Naive thymus-derived CD4-positive, alpha-beta T cell (primary cell): Measurements from ENCODE around the gene HOXB3. TPM values are rescaled to one million over a fixed set of nuclear protein-coding genes. Genes with fewer than 3 reads are reported as not detected.

Experiments
- ATAC-seq: fragments of 150-1000 bp; cut with Tn5 transposase; 2 replicates; pipeline ENCODE4 v1.10.0; 2021; ENCODE audit warnings: mild to moderate bottlenecking, moderate library complexity
- CTCF ChIA-PET: fragments of 350-600 bp; sonication (Branson Sonifier 250); formaldehyde crosslinking; loops from one replicate; lab custom pipeline; 2021; ENCODE audit warnings: antibody characterized with exemption; lab: Charles Lee
- POLR2A ChIA-PET: fragments of 350-600 bp; sonication (Branson Sonifier 250); formaldehyde crosslinking; loops from one replicate; lab custom pipeline; 2021; ENCODE audit warnings: antibody characterized with exemption, inconsistent platforms; lab: Charles Lee
- DNase-seq, 9 donors: peaks; one replicate each; pipeline versions ENCODE4 v3.0.0 to v3.0.0-alpha.2; 2020 to 2022; ENCODE audit warnings: mixed read lengths in 1 of 9
- H3K27ac ChIP-seq: one replicate; pipeline ENCODE4 v1.7.0; 2013; ENCODE audit warnings: mild to moderate bottlenecking, low read depth, low read length, moderate library complexity
- H3K27me3 ChIP-seq, 2 donors: one replicate each; pipeline ENCODE4 v1.7.0; 2013; ENCODE audit warnings: low read length in 2 of 2, mild to moderate bottlenecking in 2 of 2, moderate library complexity in 2 of 2; ENCODE audit not compliant: control insufficient read depth in 2 of 2, insufficient read depth in 2 of 2
- H3K36me3 ChIP-seq, 3 experiments: 1 replicate in 2 of 3; 2 replicates in 1 of 3; pipeline ENCODE4 v1.7.0; 2013; ENCODE audit warnings: low read length in 3 of 3, mild to moderate bottlenecking in 3 of 3, moderate library complexity in 1 of 3; ENCODE audit not compliant: insufficient read depth in 3 of 3, control insufficient read depth in 2 of 3
- H3K4me1 ChIP-seq, 2 donors: one replicate each; pipeline ENCODE4 v1.7.0; 2013; ENCODE audit warnings: low read length in 2 of 2, mild to moderate bottlenecking in 2 of 2, moderate library complexity in 1 of 2; ENCODE audit not compliant: control insufficient read depth in 2 of 2, insufficient read depth in 2 of 2
- H3K4me3 ChIP-seq: 2 replicates; pipeline ENCODE4 v1.7.0; 2013; ENCODE audit warnings: mild to moderate bottlenecking, low read length
- H3K9me3 ChIP-seq, 3 experiments: 1 replicate in 2 of 3; 2 replicates in 1 of 3; pipeline ENCODE4 v1.7.0; 2013; ENCODE audit warnings: low read length in 3 of 3; ENCODE audit not compliant: control insufficient read depth in 2 of 3
- H3K27ac Mint-ChIP-seq, 9 donors: one replicate each; pipeline ENCODE4 v1.8.0; 2020 to 2022; ENCODE audit warnings: mixed read lengths in 9 of 9, mild to moderate bottlenecking in 8 of 9, moderate library complexity in 5 of 9, inconsistent platforms in 2 of 9
- H3K27me3 Mint-ChIP-seq, 5 donors: one replicate each; pipeline ENCODE4 v1.8.0; 2021 to 2022; ENCODE audit warnings: mixed read lengths in 5 of 5, mild to moderate bottlenecking in 1 of 5
- H3K36me3 Mint-ChIP-seq, 5 donors: one replicate each; pipeline ENCODE4 v1.8.0; 2020 to 2022; ENCODE audit warnings: mixed read lengths in 5 of 5, mild to moderate bottlenecking in 3 of 5, inconsistent platforms in 1 of 5
- H3K4me1 Mint-ChIP-seq, 7 donors: one replicate each; pipeline ENCODE4 v1.8.0; 2020 to 2022; ENCODE audit warnings: mixed read lengths in 7 of 7, mild to moderate bottlenecking in 3 of 7, inconsistent platforms in 1 of 7
- H3K4me3 Mint-ChIP-seq, 10 donors: one replicate each; pipeline ENCODE4 v1.8.0; 2020 to 2022; ENCODE audit warnings: mild to moderate bottlenecking in 10 of 10, mixed read lengths in 10 of 10, moderate library complexity in 6 of 10, inconsistent platforms in 2 of 10
- H3K9me3 Mint-ChIP-seq, 11 donors: one replicate each; pipeline ENCODE4 v1.8.0; 2020 to 2022; ENCODE audit warnings: mixed read lengths in 11 of 11, mild to moderate bottlenecking in 4 of 11, inconsistent platforms in 1 of 11, moderate library complexity in 1 of 11
- intact Hi-C, 2 donors: fragments of 100-400 bp; cut with micrococcal nuclease; formaldehyde crosslinking; loops; one replicate each; pipeline ENCODE4 v1.15.1; 2023
- polyA plus RNA-seq, 2 donors: library from polyadenylated mRNA; unstranded; fragments of 300-500 nt; fragmentation: Illumina TruSeq; gene quantifications; one replicate each; pipeline ENCODE4 v1.2.3, GENCODE V29; 2021
- total RNA-seq, 6 experiments: library from RNA in 5 of 6; stranded (reverse) in 5 of 6; gene quantifications; 1 replicate in 5 of 6; 2 replicates in 1 of 6; pipeline ENCODE4 v1.2.3 and lab custom pipeline; 2021 to 2026

HOXB3 gene
- total and polyA plus RNA-seq, 7 experiments from 2014 or later, result 0.11 to 14.6 (median 5.8) TPM; not detected in 1

DNA sequence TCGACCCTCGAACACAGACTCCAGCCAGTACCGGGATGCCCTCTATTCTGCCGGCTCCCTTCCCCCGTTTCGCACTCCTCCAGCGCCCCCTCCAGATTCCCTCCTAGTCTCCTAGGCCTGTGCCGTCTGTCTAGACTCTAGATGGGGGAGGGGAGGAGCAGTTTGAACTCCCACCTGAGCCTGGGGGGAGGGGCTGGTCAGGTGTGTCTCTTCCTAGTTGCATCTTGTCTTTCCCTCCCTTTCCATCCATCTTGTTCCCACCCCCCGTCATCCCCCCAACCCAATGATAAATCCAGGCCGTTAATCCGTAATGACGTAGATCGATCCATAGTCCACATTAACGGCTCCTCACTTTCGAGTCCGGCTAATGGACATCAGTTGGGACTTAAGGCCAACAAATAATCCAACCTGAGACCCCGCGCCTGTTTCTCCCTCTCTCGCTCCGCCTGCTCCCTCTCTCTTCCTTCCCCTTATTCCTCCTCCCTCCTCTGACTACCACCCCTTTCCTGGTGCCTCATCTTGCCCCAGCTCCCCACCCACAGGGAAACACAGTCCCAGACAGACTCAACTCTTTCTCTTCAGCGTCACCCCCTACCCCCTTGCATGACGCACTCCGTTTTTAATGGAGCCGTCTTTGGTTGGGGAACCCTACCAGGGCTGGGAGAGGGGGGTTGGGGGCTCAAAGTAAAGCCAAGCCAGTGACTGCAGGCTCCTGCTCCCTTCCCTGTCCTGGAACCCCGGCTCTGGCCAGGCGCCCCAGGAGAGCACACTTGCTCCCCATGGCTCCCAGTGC lies 6.9 kb upstream of the HOXB3 start:
- intact Hi-C loops, result loop anchor here (1.0 to 10.0 kb wide), 2 partner anchors 333 to 422 kb away; no protein-coding TSS in a partner anchor
- H3K9me3 Mint-ChIP-seq, result no peaks in the 10 kb centered on the region
- peak overlapping the region in 3 of 9 donors; percentile 31 to 46 (median 32) for H3K27ac Mint-ChIP-seq
- Histone ChIP-seq H3K9me3 (no peaks in the 10 kb centered on the region), H3K36me3 (no peaks in the 10 kb centered on the region), H3K27ac (no peak overlapping the region), H3K4me3 (peak overlapping the region; percentile 53), H3K4me1 (peaks cover 37 to 40% of the 10 kb centered on the region in 2 donors), H3K27me3 (peaks cover 24 to 62% of the 10 kb centered on the region in 2 donors)
- ChIA-PET POLR2A (interaction anchor here (0.7 kb wide), 1 partner anchor 221 kb away, joined by 3 read pairs; no protein-coding TSS in a partner anchor), CTCF (interaction anchor here (0.6 to 1.0 kb wide), 3 partner anchors 16 to 373 kb away, joined by 3 to 4 read pairs (median 3); no protein-coding TSS in a partner anchor)
- peaks cover 0 to 3% (median 0%) of the 10 kb centered on the region in 5 donors for H3K36me3 Mint-ChIP-seq
- peaks cover 92 to 97% (median 93%) of the 10 kb centered on the region in 5 donors for H3K27me3 Mint-ChIP-seq
- DNase-seq (no peak), ATAC-seq (no peak)
- H3K4me1 Mint-ChIP-seq, result peaks cover 34 to 60% (median 46%) of the 10 kb centered on the region in 7 donors
- H3K4me3 Mint-ChIP-seq, result peak overlapping the region; percentile 71 to 90 (median 84)

DNA sequence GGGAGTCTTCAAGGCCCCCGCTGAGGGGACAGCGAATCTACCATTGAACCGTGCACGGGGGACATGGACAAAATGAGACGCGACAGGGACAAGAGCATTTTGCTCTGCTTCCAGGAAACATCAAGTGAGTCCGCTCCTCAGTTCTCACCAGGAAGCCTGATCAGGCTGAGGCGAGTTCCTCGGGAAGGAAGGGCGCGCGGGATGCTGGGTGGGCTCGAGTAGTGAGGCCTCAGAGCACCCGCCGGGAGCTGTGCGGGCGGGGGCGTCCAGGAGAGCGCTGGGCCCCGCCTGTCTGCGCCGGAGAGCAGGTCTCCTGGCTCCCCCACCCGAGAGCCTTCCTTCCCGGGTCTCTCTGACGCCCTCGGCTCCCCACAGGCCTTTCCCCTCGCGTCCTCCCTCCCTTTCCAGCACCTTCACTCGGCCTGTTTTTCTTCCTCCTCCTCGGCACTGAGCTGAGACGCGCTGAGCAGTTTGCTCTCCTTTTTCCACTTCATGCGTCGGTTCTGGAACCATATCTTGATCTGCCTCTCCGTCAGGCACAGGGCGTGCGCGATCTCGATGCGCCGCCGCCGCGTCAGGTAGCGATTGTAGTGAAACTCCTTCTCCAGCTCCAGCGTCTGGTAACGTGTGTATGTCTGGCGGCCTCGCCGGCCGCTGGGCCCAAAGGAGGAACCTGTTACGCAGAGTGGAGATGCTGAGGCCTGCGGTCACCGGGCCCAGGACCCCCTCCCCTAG lies 6.1 kb upstream of the HOXB3 start:
- Histone ChIP-seq H3K27ac (no peak overlapping the region), H3K4me3 (peak overlapping the region; percentile 35), H3K27me3 (peaks cover 18 to 60% of the 10 kb centered on the region in 2 donors), H3K9me3 (no peaks in the 10 kb centered on the region), H3K36me3 (no peaks in the 10 kb centered on the region), H3K4me1 (peaks cover 37 to 40% of the 10 kb centered on the region in 2 donors)
- Mint-ChIP-seq H3K27me3 (peaks cover 92 to 97% (median 93%) of the 10 kb centered on the region in 5 donors), H3K4me1 (peaks cover 34 to 68% (median 45%) of the 10 kb centered on the region in 7 donors), H3K9me3 (no peaks in the 10 kb centered on the region), H3K36me3 (peaks cover 0 to 3% (median 0%) of the 10 kb centered on the region in 5 donors), H3K4me3 (peak overlapping the region; percentile 45 to 90 (median 82)), H3K27ac (peak overlapping the region in 3 of 9 donors; percentile 31 to 46 (median 32))
- intact Hi-C loops, result loop anchor here (1.0 to 10.0 kb wide), 2 partner anchors 332 to 421 kb away; no protein-coding TSS in a partner anchor
- DNase-seq (peak in 1 of 9 donors; percentile 51), ATAC-seq (no peak)
- ChIA-PET CTCF (interaction anchor here (0.6 to 4.6 kb wide), 5 partner anchors 17 to 372 kb away, joined by 3 to 47 read pairs (median 3); no protein-coding TSS in a partner anchor), POLR2A (interaction anchor here (0.5 to 0.7 kb wide), 2 partner anchors 52 to 221 kb away, joined by 3 read pairs; no protein-coding TSS in a partner anchor)

DNA sequence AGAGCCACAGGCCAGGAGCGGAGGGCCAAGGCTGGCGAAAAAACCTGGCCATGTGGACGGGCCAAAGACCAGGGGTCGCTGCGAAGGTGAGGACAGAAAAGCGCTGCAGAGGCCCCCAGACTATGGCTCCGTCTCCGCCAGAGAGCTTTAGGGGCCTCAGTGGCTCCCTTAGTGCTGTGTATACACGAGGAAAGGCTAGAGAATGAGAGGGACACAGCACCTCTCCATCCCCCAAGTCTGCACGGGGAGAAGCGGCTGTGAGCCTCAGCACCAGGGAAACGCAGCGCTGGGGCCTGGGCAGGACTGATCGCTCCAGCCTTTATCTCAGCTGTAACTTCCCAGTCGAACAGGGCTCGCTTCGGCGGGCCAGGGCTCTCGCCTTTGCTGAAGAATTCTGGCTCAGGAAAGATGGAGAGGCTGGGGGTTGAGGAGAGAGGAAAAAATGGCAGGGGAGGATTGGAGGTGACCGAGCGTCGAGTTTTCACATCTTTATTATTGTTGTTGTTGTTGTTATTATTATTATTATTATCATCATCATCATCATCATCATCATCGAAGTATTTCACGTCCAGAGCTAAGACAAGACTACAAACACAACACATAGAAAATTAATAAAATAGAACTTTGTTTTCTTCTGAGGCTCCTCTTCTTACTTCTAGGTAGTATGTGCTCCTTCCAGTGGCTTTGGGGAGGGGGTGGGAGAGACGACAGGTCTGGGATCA lies 5.4 kb upstream of the HOXB3 start:
- ChIA-PET POLR2A (interaction anchor here (0.5 to 1.0 kb wide), 3 partner anchors 51 to 286 kb away, joined by 3 read pairs; no protein-coding TSS in a partner anchor), CTCF (interaction anchor here (0.8 to 4.6 kb wide), 3 partner anchors 257 to 287 kb away, joined by 3 to 47 read pairs (median 3); no protein-coding TSS in a partner anchor)
- H3K9me3 ChIP-seq, result no peaks in the 10 kb centered on the region
- intact Hi-C loops, result loop anchor here in 1 of 2 donors (10.0 kb wide), 1 partner anchor 421 kb away; no protein-coding TSS in a partner anchor
- DNase-seq (no peak), ATAC-seq (no peak)
- H3K4me3 ChIP-seq, result no peak overlapping the region
- Mint-ChIP-seq H3K27ac (no peak overlapping the region), H3K36me3 (peaks cover 0 to 4% (median 0%) of the 10 kb centered on the region in 5 donors), H3K27me3 (peaks cover 91 to 97% (median 93%) of the 10 kb centered on the region in 5 donors), H3K4me1 (peaks cover 34 to 68% (median 45%) of the 10 kb centered on the region in 7 donors), H3K4me3 (peak overlapping the region in 9 of 10 donors; percentile 24 to 85 (median 50)), H3K9me3 (no peaks in the 10 kb centered on the region)
- H3K36me3 ChIP-seq, result no peaks in the 10 kb centered on the region
- no peak overlapping the region for H3K27ac ChIP-seq
- peaks cover 37 to 40% of the 10 kb centered on the region in 2 donors for H3K4me1 ChIP-seq
- peaks cover 14 to 62% of the 10 kb centered on the region in 2 donors for H3K27me3 ChIP-seq

DNA sequence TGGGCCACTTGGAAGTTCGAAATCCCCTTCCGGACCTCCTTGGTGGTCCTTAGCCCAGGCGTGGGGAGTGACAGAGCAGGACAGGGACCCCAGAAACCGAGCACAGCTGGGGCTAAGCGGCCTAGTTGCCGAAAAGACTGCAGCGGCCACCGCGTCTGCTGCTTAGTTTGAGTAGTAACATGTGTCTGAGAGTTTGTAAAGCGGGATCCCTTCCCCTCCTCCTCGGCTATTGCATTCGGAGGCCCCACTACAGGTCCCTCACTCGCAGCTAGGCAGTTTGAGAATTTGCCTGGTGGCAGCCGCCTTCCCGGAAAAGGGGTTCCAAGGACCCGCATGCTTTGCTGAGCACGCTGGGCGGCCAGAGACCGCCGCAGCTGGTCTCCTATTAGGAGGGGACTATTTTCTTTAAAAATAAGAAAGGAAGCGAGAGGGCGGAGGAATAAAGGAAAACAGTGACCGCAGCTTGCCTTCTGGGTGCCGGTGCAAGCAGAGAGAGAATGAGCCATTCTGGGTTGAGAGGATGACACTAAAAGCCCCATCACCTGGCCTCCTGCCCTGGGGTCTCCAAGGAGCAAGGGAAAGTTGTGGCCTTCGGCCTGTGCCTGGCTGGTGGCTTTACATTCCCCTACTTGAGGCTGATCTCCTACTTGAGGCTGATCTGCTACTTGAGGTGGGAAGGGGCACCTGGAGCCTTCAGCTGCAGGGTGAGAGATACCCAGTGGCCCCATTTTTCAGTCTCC lies 4.7 kb upstream of the HOXB3 start:
- peaks cover 0 to 5% (median 0%) of the 10 kb centered on the region in 5 donors for H3K36me3 Mint-ChIP-seq
- H3K27me3 Mint-ChIP-seq, result peaks cover 91 to 97% (median 93%) of the 10 kb centered on the region in 5 donors
- DNase-seq (no peak), ATAC-seq (no peak)
- ChIA-PET CTCF (interaction anchor here (0.7 to 4.6 kb wide), 6 partner anchors 210 to 364 kb away, joined by 3 to 47 read pairs (median 3); no protein-coding TSS in a partner anchor), POLR2A (interaction anchor here (0.6 to 1.0 kb wide), 2 partner anchors 54 to 285 kb away, joined by 3 read pairs; no protein-coding TSS in a partner anchor)
- H3K36me3 ChIP-seq, result no peaks in the 10 kb centered on the region
- H3K27ac ChIP-seq, result no peak overlapping the region
- H3K27ac Mint-ChIP-seq, result no peak overlapping the region
- H3K4me3 ChIP-seq, result no peak overlapping the region
- peaks cover 9 to 56% of the 10 kb centered on the region in 2 donors for H3K27me3 ChIP-seq
- H3K4me1 ChIP-seq, result peaks cover 37 to 40% of the 10 kb centered on the region in 2 donors
- H3K4me3 Mint-ChIP-seq, result peak overlapping the region in 2 of 10 donors; percentile 78 to 85
- no peaks in the 10 kb centered on the region for H3K9me3 ChIP-seq
- intact Hi-C loops, result loop anchor here (1.0 to 10.0 kb wide), 7 partner anchors 93 to 569 kb away; no protein-coding TSS in a partner anchor
- peaks cover 34 to 70% (median 49%) of the 10 kb centered on the region in 7 donors for H3K4me1 Mint-ChIP-seq
- H3K9me3 Mint-ChIP-seq, result no peaks in the 10 kb centered on the region

DNA sequence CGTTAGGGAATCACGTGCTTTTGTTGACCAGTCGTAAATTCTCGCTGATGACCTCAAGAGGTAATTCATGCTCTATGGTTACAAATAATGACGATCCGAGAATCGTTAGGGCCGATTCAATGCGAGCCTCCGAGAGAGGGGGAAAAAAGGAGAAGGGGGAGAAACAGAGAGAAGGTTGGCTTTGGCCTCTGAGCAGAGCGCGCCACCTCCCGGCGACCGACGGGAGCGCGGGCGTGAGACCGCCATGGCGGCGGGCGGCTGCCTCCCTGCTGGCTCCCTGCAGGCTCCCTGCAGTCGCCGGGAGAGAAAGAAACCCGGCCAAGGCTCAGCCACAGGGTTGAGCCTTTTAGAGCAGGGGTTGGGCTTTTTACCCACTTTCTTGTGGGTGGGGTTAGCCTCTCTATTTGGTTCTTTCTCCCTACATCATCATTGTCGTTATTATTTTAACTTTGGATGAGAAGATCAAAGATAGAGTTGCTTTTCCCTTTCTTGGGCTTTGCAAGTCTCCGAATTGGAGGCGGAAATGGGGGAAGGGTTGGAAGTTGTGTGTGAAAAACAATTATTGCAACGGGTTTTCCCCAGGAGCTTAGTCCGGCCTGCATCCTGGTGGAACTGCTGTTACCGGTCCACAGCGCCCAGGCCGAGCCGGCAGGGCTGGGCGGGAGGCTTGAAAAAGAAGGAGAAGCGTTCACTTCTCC lies 3.9 kb upstream of the HOXB3 start:
- peak overlapping the region; percentile 56 for H3K4me3 ChIP-seq
- peaks cover 6 to 54% of the 10 kb centered on the region in 2 donors for H3K27me3 ChIP-seq
- DNase-seq, result peak; percentile 67 to 89 (median 80)
- Mint-ChIP-seq H3K4me3 (peak overlapping the region; percentile 75 to 88 (median 81)), H3K9me3 (no peaks in the 10 kb centered on the region), H3K27ac (peak overlapping the region in 1 of 9 donors; percentile 16), H3K4me1 (peaks cover 34 to 70% (median 51%) of the 10 kb centered on the region in 7 donors), H3K36me3 (peaks cover 0 to 5% (median 0%) of the 10 kb centered on the region in 5 donors), H3K27me3 (peaks cover 89 to 97% (median 93%) of the 10 kb centered on the region in 5 donors)
- no peaks in the 10 kb centered on the region for H3K9me3 ChIP-seq
- peak; percentile 83 for ATAC-seq
- H3K4me1 ChIP-seq, result peaks cover 37 to 40% of the 10 kb centered on the region in 2 donors
- no peak overlapping the region for H3K27ac ChIP-seq
- POLR2A ChIA-PET, result interaction anchor here (1.0 to 1.8 kb wide), 4 partner anchors 16 to 258 kb away, joined by 3 to 6 read pairs (median 4); partner anchors contain the start of gene HOXB4
- CTCF ChIA-PET, result interaction anchor here (0.6 to 4.6 kb wide), 20 partner anchors 19 to 378 kb away, joined by 3 to 47 read pairs (median 4); no protein-coding TSS in a partner anchor
- H3K36me3 ChIP-seq, result no peaks in the 10 kb centered on the region
- intact Hi-C loops, result loop anchor here (1.0 to 10.0 kb wide), 10 partner anchors 93 to 569 kb away; no protein-coding TSS in a partner anchor
